AG20443 (cell line): ENCODE measurements around the gene RAB39B.
"Not testable (repeated sequence)": the region's sequence is repeated elsewhere in the genome, so short reads cannot be mapped to it uniquely, and the experiment has no call there.

ENCODE experiments used
- DNase-seq: peaks from one replicate; pipeline ENCODE4 v3.0.0; 2012; ENCODE audit warnings: low spot score, mixed read lengths

The RAB39B gene, protein sequence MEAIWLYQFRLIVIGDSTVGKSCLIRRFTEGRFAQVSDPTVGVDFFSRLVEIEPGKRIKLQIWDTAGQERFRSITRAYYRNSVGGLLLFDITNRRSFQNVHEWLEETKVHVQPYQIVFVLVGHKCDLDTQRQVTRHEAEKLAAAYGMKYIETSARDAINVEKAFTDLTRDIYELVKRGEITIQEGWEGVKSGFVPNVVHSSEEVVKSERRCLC

DNA sequence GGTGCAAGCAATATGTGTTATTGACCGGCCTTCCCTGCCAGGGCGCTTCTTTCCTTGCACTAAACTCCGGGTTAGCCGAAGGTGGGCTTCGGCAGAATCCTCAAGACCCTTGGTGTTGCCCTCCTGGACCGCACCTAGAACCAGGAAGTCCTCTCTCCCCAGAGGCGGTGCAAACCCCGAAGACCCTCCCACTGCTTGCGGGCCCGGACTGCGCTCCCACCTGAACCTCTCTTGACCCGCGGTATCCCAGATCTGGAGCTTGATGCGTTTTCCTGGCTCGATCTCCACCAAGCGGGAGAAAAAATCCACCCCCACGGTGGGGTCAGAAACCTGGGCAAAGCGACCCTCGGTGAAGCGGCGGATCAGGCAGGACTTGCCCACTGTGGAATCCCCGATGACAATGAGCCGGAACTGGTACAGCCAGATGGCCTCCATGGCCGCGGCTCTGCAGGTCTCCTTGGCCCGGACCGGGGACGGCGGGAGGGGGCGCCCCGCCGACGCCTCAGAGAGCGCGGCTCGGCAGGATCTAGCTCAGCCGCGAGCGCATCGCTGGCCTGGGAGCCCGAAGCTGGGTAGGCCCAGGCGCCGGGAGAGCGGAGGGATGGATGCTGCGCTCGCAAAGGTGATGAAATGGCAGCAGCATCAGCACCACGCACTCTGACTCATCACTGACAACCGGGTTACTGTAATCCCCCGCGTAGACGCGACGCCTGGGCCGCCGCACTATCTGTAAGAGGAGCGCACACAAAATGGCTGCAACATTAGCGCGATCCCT lies at the start of gene RAB39B:
Gene RAB39B (minus strand): TSS at position 638 of the 775 bp plus-strand sequence. CDS start 203 bp downstream, at position 435.
- peak; percentile 64 for DNase-seq

DNA sequence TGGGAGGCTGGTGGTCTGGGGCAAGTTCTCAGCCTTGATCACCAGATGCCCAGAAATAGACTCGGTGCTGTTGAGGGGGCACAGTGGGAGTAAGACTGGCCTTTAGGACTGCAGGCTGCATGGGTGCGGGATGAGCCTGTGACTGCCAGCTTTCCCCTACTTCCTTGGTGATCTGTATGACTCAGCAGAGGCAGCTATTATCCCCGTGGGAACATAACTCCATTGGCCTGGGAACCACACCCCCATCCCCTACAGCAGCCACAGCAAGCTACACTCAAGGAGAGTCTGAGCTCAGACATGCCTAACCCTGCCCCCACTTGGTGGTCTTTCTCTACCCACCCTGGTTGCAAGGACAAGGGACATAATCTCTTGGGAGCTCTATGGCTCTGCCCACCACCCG lies 49.5 kb upstream of the RAB39B start:
- DNase-seq: no peak

- DNase-seq: no peak
Measured at GRCh38 chrX:155293771-155294170, 29.5 kb upstream of the RAB39B start.

DNA sequence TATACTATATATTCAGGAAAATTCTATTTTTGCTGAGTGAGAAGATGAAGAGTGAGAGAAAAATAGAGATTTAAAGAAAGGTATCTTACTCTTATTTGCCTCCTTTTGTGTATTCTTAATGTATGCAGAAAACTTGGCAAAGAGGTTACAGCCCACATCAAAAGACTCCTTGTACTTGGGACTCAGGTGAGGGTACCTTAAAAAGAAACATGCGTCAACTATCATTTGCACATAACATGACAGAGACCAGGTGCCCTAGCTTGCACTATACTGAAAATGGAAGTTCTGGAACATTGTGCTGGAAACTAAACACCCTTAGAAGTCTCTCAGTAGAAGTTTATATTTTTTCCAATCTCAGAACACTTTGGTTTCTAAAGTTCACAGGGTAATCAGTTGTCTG lies 15.6 kb upstream of the RAB39B start:
- DNase-seq: no peak

GRCh38 chrX:155270969-155271368 lies 6.7 kb upstream of the RAB39B start:
- no peak for DNase-seq

GRCh38 chrX:155267995-155268394 lies 3.7 kb upstream of the RAB39B start:
- DNase-seq: not testable (repeated sequence)

DNA sequence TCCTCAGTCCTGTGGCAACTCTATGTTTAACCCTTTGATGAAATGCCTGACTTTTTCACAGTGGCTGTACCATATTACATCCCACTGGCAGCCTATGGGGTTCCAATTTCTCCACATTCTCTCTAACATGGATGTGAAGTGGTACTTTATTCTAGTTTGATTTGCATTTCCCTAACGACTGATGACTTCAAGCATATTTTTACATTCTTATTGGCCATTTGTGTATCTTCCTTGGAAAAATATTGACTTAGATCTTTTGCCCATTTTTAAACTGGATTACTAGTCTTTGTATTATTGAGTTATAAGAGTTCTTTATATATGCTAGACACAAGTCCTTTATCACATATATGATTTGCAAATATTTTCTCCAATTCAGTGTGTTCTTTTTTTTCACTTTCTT lies 2.1 kb upstream of the RAB39B start:
- DNase-seq: no peak

- DNase-seq: no peak
Measured at GRCh38 chrX:155262970-155263754, 1.1 kb downstream of the RAB39B start.

- DNase-seq: no peak
Measured at GRCh38 chrX:155259752-155260151, 4.5 kb downstream of the RAB39B start.

DNA sequence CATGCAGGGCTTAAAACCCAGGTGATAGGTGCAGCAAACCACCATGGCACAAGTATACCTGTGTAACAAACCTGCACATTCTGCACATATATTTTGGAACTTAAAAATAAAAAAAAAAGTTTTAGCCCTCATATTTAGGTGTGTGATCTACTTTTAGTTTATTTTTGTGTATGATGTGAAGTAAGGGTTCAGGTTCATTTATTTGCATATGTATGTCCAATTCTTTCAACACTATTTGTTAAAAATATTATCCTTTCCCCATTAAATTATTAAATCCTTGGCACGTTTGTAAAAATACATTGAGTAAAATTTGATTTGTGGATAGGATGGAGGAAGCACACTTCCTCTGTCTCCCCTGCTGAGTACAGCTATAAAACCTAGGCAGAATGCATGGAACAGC lies 12.9 kb downstream of the RAB39B start:
- no peak for DNase-seq

DNA sequence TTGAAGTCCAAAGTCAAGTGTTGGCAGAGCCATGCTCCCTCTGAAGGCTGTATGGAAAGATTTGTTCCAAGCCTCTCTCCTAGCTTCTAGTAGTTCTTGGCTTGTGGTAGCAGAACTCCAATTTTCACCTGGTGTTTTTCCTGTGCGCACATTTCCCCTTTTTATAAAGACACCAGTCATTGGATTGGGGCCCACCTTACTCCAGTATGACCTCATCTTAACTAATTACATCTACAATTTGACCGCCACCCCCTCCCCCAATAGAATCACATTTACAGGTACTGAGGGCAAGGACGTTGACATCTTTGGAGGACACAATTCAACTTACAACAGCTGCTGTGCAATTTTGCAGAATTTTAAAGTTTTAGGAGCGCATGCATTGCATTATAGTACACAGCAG lies 16.8 kb downstream of the RAB39B start:
- no peak for DNase-seq

DNA sequence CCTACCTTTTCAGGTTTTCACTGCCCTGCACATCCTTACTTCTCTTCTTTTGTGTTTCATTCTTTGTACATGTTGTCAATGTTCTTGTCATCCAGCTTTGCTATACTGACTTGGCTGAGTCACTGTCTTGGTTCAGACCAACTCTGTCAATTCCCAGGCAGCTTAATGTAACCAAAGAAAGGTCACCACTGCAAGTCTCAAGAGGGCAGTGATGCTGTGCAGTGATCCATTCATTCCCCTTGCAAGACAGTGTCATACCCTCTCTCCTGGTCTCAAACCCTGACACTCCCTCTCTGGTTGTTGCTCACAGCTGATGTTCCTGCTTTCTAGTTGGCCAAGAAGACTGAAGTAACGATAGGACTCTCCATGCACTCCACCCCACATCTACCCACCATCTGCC lies 17.5 kb downstream of the RAB39B start:
- no peak for DNase-seq

- DNase-seq: no peak
Measured at GRCh38 chrX:155242300-155242699, 22.0 kb downstream of the RAB39B start.

DNA sequence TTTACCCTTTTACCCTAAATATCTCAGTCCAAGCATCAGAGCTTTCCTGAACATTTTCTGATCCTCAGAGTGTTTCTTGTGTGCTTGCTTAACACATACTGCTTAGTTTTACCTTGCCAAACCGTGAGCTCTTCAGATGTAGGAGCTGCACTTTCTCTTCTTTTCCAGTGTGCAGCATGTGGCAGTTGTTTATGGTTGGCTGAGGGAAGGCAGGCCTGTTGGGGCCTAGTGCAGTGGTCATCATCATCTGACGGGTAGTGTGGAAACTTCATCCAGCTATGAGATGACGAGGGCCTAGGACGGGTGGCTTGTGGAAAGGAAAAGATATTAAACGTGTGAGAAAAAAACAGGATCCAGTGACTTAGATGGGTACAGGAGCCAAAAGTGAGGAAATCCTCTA lies 26.6 kb downstream of the RAB39B start:
- DNase-seq: no peak

- no peak for DNase-seq
Measured at GRCh38 chrX:155235891-155236290, 28.4 kb downstream of the RAB39B start.

DNA sequence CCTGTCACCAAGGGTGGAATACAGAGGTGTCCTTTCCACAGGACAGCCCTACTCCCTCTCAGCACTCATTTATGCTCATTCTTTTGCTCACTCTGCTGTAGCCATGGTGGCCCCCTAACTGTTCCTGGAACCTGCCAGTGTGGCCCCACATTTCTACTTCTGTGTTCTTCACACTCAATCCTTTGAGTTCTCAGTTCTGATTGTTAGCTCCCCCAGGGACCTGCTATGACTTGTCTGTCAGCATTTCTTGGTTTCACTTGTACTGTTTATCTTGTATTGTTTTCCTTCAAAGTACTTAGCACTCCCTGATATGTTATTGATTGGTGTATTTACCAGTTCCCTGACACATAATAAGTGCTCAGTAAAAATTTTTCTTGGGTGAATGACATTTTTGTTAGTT lies 33.1 kb downstream of the RAB39B start:
- DNase-seq: no peak

DNA sequence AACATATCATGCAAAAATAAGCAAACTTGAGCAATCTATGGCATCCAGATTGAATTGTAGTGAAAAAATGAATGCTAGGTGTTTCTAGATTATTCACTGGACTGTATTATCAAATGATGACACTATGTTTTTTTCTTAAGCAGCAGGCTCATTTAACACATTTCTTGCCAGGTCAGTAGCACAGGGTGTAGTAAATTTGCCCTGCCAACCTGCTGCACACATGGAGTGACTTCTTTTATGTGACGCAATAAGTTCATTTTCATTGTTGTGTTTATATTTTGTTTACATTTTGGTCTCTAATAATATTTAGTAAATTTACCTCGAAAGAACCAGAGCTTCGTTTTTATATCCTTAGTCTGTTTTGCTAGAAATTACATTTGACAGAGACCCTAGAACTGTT lies 38.5 kb downstream of the RAB39B start:
- DNase-seq: no peak

DNA sequence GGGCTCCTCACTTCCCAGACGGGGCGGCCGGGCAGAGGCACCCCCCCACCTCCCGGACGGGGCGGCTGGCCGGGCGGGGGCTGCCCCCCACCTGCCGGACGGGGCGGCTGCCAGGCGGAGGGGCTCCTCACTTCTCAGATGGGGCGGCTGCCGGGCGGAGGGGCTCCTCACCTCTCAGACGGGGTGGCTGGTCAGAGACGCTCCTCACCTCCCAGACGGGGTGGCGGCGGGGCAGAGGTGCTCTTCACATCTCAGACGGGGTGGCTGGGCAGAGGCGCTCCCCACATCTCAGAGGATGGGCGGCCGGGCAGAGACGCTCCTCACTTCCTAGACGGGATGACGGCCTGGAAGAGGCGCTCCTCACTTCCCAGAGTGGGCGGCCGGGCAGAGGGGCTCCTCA lies 40.5 kb downstream of the RAB39B start:
- DNase-seq: not testable (repeated sequence)

DNA sequence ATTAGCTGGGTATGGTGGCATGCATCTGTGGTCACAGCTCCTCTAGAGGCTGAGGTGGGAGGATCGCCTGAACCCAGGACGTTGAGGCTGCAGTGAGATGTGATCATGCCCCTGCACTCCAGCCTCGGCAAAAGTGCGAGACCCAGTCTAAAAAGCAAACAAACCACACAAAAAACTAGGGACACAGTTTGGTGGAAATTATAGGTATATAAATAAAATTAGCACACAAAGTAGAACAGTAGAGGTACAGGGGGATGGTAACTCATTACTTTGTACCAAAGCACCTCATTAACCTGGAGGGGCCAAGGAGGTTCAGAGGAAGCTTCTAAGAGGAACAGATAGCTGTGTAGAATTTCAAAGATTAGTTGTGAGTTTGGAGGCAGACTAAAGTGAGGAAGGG lies 42.9 kb downstream of the RAB39B start:
- DNase-seq: no peak

GRCh38 chrX:155218777-155219176 lies 45.5 kb downstream of the RAB39B start:
- DNase-seq: no peak

- peak; percentile 9 for DNase-seq
Measured at GRCh38 chrX:155216940-155217440, 47.3 kb downstream of the RAB39B start.

DNA sequence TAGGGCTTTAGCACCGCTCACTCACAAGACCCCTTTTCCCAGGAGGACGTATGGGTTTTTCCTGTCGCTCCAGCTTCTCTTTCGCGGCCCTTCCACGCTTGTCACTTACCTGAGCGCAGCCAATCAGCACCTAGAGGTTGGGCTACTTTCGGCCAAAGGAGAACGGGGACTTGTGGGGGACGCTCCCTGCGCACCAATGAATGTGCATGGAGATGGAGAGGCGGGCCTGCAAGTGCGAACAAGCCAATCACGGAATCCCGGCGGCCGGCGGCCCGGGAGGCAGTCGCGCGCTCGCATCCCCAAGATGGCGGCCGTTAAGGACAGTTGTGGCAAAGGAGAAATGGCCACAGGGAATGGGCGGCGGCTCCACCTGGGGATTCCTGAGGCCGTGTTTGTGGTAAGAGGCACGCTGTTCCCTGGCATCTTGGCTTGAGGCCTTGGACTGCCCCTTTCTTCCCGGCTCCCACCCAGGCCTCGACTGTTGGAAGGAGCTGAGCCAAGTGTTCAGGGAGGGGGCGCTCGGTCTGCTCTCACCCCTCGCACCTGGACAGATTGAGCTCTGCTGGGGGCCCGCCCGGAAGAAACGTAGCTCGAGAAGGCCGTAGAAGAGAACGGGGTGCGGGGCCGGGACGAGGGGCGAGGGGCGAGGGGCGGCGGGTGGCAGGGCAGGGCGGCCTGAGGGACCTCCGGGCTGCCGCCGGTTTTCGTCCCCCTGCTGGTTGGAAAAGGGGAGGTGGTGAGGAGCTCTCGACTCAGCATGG lies 47.9 kb downstream of the RAB39B start, which contains the start of gene VBP1:
Gene VBP1 (plus strand): TSS at position 282 of the 761 bp plus-strand sequence. CDS start 23 bp downstream, at position 305.
- DNase-seq: peak; percentile 92
